IPS DF 6.9 (cell line): Measurements from ENCODE around the gene ARHGAP33.

Source experiments
- DNase-seq: peaks from one replicate; pipeline ENCODE4 v3.0.0-alpha.2; 2013; ENCODE audit warnings: low read depth, low spot score
- H3K27ac ChIP-seq: one replicate; pipeline ENCODE4 v1.5.1; 2013; ENCODE audit warnings: low read length, control low read depth
- H3K27me3 ChIP-seq: 2 replicates; pipeline ENCODE4 v1.6.1; 2013; ENCODE audit warnings: mild to moderate bottlenecking, low read length; ENCODE audit not compliant: control insufficient read depth, insufficient read depth
- H3K36me3 ChIP-seq: 2 replicates; pipeline ENCODE4 v1.6.1; 2013; ENCODE audit warnings: low read length; ENCODE audit not compliant: control insufficient read depth, insufficient read depth
- H3K4me1 ChIP-seq: 2 replicates; pipeline ENCODE4 v1.6.1; 2013; ENCODE audit warnings: low read length; ENCODE audit not compliant: control insufficient read depth, insufficient read depth
- H3K4me3 ChIP-seq: 2 replicates; pipeline ENCODE4 v1.5.1; 2013; ENCODE audit warnings: mild to moderate bottlenecking, low read length
- H3K9me3 ChIP-seq: 2 replicates; pipeline ENCODE4 v1.6.1; 2013; ENCODE audit warnings: low read length, inconsistent platforms; ENCODE audit not compliant: control insufficient read depth, insufficient read depth
- WGBS: extraction: QIAGEN DNeasy Blood & Tissue Kit; methylation state at CpG from one replicate; pipeline ENCODE4 v1.1.7; 2013; ENCODE audit warnings: mixed read lengths, missing lambda C conversion rate; ENCODE audit not compliant: insufficient read length, insufficient coverage; 5-methylcytosine and 5-hydroxymethylcytosine counted together

Gene ARHGAP33

GRCh38 chr19:35796645-35797542, 21.5 kb downstream of the ARHGAP33 start:
- H3K27ac ChIP-seq = no peak overlapping the region

GRCh38 chr19:35797663-35798062, 22.3 kb downstream of the ARHGAP33 start:
- H3K27me3 ChIP-seq = peaks cover 2% of the 10 kb centered on the region; the same call in 1 of the 2 replicates
- H3K36me3 ChIP-seq = no peaks in the 10 kb centered on the region
- H3K4me1 ChIP-seq = peaks cover 2% of the 10 kb centered on the region; the same call in 1 of the 2 replicates
- no peak for DNase-seq
- H3K27ac ChIP-seq = no peak overlapping the region
- no peaks in the 10 kb centered on the region for H3K9me3 ChIP-seq
- peak overlapping the region; percentile 17; the same call in 1 of the 2 replicates for H3K4me3 ChIP-seq
- no CpG with 5 or more reads among the region's 15 CpGs for WGBS

More at GRCh38 chr19:35796645-35797542, 21.5 kb downstream of the ARHGAP33 start:
- Histone ChIP-seq H3K4me3 (peak overlapping the region; percentile 24; the same call in 1 of the 2 replicates), H3K9me3 (no peaks in the 10 kb centered on the region), H3K36me3 (no peaks in the 10 kb centered on the region), H3K27me3 (peaks cover 2% of the 10 kb centered on the region; the same call in 1 of the 2 replicates), H3K4me1 (peaks cover 2% of the 10 kb centered on the region; the same call in 1 of the 2 replicates)
- no peak for DNase-seq
- no CpG with 5 or more reads among the region's 39 CpGs for WGBS

DNA sequence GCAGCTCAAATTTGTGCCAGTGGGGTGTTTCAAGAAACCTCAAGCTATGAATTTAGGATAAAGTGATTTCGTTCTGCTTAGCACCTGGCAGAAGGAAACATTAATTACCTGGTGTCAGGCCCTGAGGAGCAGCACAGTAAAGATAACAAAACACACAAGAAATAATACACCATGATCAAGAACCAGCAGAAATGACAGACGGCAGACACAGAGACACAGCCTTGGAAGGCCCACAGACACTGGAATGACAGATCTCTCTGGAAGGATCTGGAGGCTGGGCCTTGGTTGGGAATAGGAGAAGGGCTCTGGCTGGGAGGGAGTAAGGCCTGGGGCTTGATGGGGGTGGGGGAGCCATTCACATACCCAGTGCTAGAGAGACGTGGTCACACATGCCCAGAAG, 26.5 kb downstream of the ARHGAP33 start:
- Histone ChIP-seq H3K36me3 (no peaks in the 10 kb centered on the region), H3K4me1 (peaks cover 2% of the 10 kb centered on the region; the same call in 1 of the 2 replicates), H3K9me3 (no peaks in the 10 kb centered on the region), H3K27me3 (peaks cover 2% of the 10 kb centered on the region; the same call in 1 of the 2 replicates), H3K4me3 (no peak overlapping the region), H3K27ac (no peak overlapping the region)
- no peak for DNase-seq
- WGBS = no CpG with 5 or more reads among the region's 3 CpGs

DNA sequence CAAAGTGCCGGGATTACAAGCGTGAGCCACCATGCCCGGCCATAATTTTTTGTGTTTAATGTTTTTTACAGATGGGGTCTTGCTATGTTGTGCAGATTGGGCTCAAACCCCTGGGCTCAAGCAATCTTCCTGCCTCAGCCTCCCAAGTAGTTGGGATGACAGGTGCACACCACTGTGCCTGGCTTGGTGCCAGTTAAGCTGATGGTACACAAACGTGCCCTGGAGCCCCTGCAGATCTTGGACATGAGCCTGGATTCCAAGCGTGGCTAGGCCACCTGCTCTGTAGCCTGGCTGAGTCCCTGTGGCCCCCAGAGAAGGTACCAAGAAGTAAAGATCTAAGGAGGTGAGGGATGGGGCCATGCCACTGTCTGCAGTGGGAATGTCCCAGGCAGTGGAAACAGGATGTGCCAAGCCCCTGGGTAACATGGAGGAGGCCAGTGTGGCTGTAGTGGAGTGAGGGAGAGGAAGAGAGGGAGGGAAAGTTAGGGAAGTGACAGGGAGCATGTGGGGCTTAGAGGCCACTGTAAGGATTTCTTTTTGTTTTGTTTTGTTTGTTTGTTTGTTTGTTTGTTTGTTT, 30.2 kb downstream of the ARHGAP33 start:
- Histone ChIP-seq H3K4me1 (no peaks in the 10 kb centered on the region), H3K4me3 (no peak overlapping the region), H3K27ac (no peak overlapping the region), H3K9me3 (no peaks in the 10 kb centered on the region), H3K36me3 (no peaks in the 10 kb centered on the region), H3K27me3 (no peaks in the 10 kb centered on the region)
- no peak for DNase-seq
- WGBS = no CpG with 5 or more reads among the region's 5 CpGs

GRCh38 chr19:35806597-35806996, 31.2 kb downstream of the ARHGAP33 start:
- Histone ChIP-seq H3K4me1 (no peaks in the 10 kb centered on the region), H3K36me3 (no peaks in the 10 kb centered on the region), H3K9me3 (no peaks in the 10 kb centered on the region), H3K27me3 (no peaks in the 10 kb centered on the region), H3K4me3 (no peak overlapping the region), H3K27ac (no peak overlapping the region)
- no CpG with 5 or more reads among the region's 18 CpGs for WGBS
- no peak for DNase-seq

- no peaks in the 10 kb centered on the region for H3K4me1 ChIP-seq
- no peaks in the 10 kb centered on the region for H3K36me3 ChIP-seq
- H3K27me3 ChIP-seq = no peaks in the 10 kb centered on the region
- WGBS = no CpG with 5 or more reads among the region's 5 CpGs
- H3K4me3 ChIP-seq = no peak overlapping the region
- no peak for DNase-seq
- no peak overlapping the region for H3K27ac ChIP-seq
- no peaks in the 10 kb centered on the region for H3K9me3 ChIP-seq
Measured at GRCh38 chr19:35807633-35808032, 32.3 kb downstream of the ARHGAP33 start.

DNA sequence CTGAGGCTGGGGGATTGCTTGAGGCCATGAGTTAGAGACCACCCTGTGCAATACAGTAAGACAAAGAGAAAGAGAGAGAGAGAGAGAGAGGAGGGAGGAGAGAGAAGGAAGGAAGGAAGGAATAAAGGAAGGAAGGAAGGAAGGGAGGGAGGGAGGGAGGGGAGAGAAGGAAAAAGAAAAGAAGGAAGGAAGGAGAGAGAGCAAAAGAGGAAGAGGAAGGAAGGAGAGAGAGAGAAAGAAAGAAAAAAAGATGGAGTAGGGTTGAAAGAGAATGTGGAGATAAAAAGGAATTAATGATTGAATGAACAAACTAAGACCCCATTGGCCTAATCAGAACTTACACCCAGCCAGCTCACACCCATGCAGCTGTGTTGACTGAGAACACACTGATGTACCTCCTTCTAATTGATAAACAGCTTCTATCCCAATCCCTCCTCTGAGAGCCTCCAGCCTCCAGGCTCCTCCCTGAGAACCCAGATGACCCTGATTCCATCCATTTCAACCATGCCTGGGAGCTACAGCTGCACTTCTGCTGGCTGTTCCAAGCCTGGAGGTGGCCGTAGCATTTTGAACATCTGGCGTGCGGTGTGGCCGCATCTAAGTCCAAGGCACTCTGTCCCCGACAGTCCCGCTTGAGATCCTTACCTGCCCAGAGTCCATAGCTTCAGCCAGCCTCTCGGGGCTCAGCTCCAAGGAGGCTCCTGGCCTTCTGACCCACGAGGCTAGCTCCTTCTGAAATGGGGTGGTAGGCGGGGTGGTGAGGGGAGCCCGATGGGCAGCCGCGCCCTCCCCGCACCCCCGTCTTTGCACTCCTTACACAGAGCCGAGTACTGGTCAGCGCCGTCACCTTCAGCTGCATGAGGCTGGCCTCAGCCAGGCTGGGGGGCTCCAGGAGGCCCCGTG, 36.2 kb downstream of the ARHGAP33 start:
- H3K4me1 ChIP-seq = no peaks in the 10 kb centered on the region
- H3K27ac ChIP-seq = no peak overlapping the region
- no peaks in the 10 kb centered on the region for H3K27me3 ChIP-seq
- WGBS = no CpG with 5 or more reads among the region's 18 CpGs
- no peaks in the 10 kb centered on the region for H3K36me3 ChIP-seq
- no peak for DNase-seq
- no peaks in the 10 kb centered on the region for H3K9me3 ChIP-seq
- H3K4me3 ChIP-seq = no peak overlapping the region

GRCh38 chr19:35812220-35813042, 37.1 kb downstream of the ARHGAP33 start, which contains the start of gene PRODH2:
Gene PRODH2, minus strand, starts transcription at chr19:35812845. Its CDS starts 40 bp downstream, at chr19:35812805.
- no peak within 1 kb of the TSS for H3K27ac ChIP-seq
- no peaks in the 10 kb centered on the region for H3K4me1 ChIP-seq
- no peaks in the 10 kb centered on the region for H3K9me3 ChIP-seq
- no peaks in the 10 kb centered on the region for H3K36me3 ChIP-seq
- no peak for DNase-seq
- H3K4me3 ChIP-seq = no peak within 1 kb of the TSS
- WGBS = no CpG with 5 or more reads among the region's 26 CpGs
- no peaks in the 10 kb centered on the region for H3K27me3 ChIP-seq

- Histone ChIP-seq H3K27me3 (no peaks in the 10 kb centered on the region), H3K9me3 (no peaks in the 10 kb centered on the region), H3K4me1 (no peaks in the 10 kb centered on the region), H3K4me3 (no peak overlapping the region), H3K36me3 (no peaks in the 10 kb centered on the region), H3K27ac (no peak overlapping the region)
- WGBS = no CpG with 5 or more reads among the region's 11 CpGs
- no peak for DNase-seq
Measured at GRCh38 chr19:35813043-35813890, 37.9 kb downstream of the ARHGAP33 start.
